Chondrocyte (in vitro differentiated cells): ENCODE results near the gene FIGNL1. TPM values are rescaled to one million over a fixed set of nuclear protein-coding genes. Genes with fewer than 3 reads are reported as not detected.

Experiments
- DNase-seq: peaks from one replicate; pipeline ENCODE4 v3.0.0; 2021; ENCODE audit warnings: mixed read lengths, low spot score
- H3K27ac Mint-ChIP-seq: one replicate; pipeline ENCODE4 v1.8.0; 2021; ENCODE audit warnings: mild to moderate bottlenecking, moderate library complexity, mixed read lengths; ENCODE audit not compliant: unreplicated experiment
- H3K27me3 Mint-ChIP-seq: 2 replicates; pipeline ENCODE4 v1.8.0; 2021; ENCODE audit warnings: low read depth, mixed read lengths
- H3K36me3 Mint-ChIP-seq: 2 replicates; pipeline ENCODE4 v1.8.0; 2021; ENCODE audit warnings: low read depth, mixed read lengths
- H3K4me1 Mint-ChIP-seq: 2 replicates; pipeline ENCODE4 v1.8.0; 2021; ENCODE audit warnings: low read depth, mild to moderate bottlenecking, mixed read lengths
- H3K4me3 Mint-ChIP-seq: one replicate; pipeline ENCODE4 v1.8.0; 2021; ENCODE audit warnings: mild to moderate bottlenecking, moderate library complexity, mixed read lengths; ENCODE audit not compliant: unreplicated experiment
- H3K9me3 Mint-ChIP-seq: 2 replicates; pipeline ENCODE4 v1.8.0; 2021; ENCODE audit warnings: low read depth, mixed read lengths
- CTCF ChIP-seq: fragments of 200-600 bp; sonication (generic); IDR thresholded peaks from 2 replicates; pipeline ENCODE4 v1.5.0; 2021; ENCODE audit warnings: antibody characterized with exemption, mild to moderate bottlenecking, moderate library complexity
- total RNA-seq: library from RNA; stranded (reverse); gene quantifications from 3 replicates; pipeline ENCODE4 v1.2.1, GENCODE V29; 2021

The FIGNL1 gene
- total RNA-seq, 1 donor from 2014 or later, result 6.8 TPM

DNA sequence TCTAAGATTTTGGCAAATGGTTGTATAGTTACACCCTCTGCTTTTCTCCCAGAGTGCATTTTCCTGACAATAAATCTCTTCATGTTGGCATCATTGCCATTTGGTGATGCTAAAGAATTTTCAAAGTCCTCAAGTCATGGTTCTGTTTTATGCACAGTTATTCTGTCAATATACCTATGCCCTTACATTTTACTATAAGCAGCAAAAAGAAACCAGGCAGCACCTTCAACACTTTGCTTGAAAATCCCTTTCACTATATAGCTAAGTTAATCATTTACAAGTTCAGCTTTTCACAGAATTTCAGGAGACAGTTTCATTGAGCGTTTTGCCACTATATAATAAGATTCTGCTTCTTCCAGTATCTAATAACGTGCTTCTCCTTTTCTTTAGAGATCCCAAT lies 22.6 kb downstream of the FIGNL1 start:
- Mint-ChIP-seq H3K36me3 (no peaks in the 10 kb centered on the region), H3K27me3 (no peaks in the 10 kb centered on the region), H3K27ac (no peak overlapping the region), H3K9me3 (no peaks in the 10 kb centered on the region), H3K4me1 (no peaks in the 10 kb centered on the region), H3K4me3 (no peak overlapping the region)
- no peak for DNase-seq
- TF ChIP-seq CTCF, result no peak

- Mint-ChIP-seq H3K9me3 (no peaks in the 10 kb centered on the region), H3K27ac (no peak overlapping the region), H3K36me3 (no peaks in the 10 kb centered on the region), H3K4me3 (no peak overlapping the region), H3K27me3 (no peaks in the 10 kb centered on the region), H3K4me1 (no peaks in the 10 kb centered on the region)
- no peak for DNase-seq
- TF ChIP-seq CTCF, result no peak
Measured at GRCh38 chr7:50426280-50427045, 23.7 kb downstream of the FIGNL1 start.

DNA sequence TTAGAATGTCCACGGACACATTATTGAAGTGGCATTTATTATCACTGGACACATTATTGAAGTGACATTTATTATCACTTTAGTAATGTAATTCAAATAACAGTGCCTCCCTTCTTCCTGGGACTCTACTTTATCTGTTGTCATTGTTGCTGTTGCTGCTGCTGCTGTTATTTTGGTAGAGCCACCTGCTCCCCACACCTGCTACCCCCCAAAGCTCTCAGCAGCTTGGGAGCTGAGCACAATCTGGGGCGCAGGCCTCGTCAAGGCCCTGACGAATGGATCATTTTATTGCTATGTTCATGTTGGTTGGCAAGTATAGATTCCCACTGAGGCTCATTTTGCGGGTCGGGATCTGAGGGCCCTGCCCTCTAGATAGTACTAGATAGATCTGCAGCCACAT lies 24.8 kb downstream of the FIGNL1 start:
- TF ChIP-seq CTCF, result no peak
- H3K9me3 Mint-ChIP-seq, result no peaks in the 10 kb centered on the region

DNA sequence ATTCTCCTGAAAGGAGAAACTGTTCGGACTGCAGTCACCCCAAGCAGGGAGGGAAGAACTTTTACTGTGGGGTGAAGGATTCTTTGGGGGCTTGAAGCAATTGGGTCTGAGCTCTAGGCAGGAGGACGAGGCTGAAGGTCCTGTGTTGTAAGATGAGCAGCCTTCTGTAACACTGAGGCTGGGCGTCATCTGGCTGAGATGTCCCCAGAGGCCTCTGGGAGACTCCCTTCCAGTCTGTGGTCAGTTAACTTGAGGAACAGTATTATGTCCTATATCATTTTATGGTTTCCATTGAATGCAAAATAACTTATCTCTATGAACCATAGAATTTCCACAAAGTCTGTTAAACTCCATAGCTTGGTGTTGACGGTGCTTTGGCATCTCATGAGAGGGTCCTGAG lies 26.3 kb downstream of the FIGNL1 start:
- H3K4me1 Mint-ChIP-seq, result no peaks in the 10 kb centered on the region
- no peak for DNase-seq
- no peak overlapping the region for H3K4me3 Mint-ChIP-seq
- H3K27me3 Mint-ChIP-seq, result no peaks in the 10 kb centered on the region
- H3K27ac Mint-ChIP-seq, result no peak overlapping the region
- H3K9me3 Mint-ChIP-seq, result no peaks in the 10 kb centered on the region
- no peak for TF ChIP-seq CTCF
- H3K36me3 Mint-ChIP-seq, result no peaks in the 10 kb centered on the region

More for the DNA sequence above, 24.8 kb downstream of the FIGNL1 start:
- H3K27me3 Mint-ChIP-seq, result no peaks in the 10 kb centered on the region
- H3K4me3 Mint-ChIP-seq, result no peak overlapping the region
- no peak for DNase-seq
- no peak overlapping the region for H3K27ac Mint-ChIP-seq
- no peaks in the 10 kb centered on the region for H3K4me1 Mint-ChIP-seq
- H3K36me3 Mint-ChIP-seq, result no peaks in the 10 kb centered on the region

DNA sequence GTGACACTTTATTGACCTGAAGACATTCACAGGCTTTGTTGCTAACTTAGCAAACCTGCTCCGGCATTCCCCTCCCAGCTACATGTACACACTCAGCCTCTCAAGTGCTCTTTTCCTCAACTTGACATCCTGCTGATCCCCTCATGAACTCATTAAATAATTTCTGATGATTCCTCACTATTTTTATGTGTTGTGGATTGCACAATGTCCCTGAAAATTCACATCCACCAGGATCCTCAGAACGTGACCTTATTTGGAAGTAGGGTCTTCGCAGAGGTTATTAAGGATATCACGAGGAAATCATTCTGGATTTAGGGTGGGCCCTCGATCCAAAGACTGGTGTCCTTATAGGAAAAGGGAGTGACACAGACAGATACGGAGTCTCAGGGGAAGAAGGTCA lies 27.3 kb downstream of the FIGNL1 start:
- no peaks in the 10 kb centered on the region for H3K9me3 Mint-ChIP-seq
- TF ChIP-seq CTCF, result no peak
- H3K4me1 Mint-ChIP-seq, result no peaks in the 10 kb centered on the region
- H3K36me3 Mint-ChIP-seq, result no peaks in the 10 kb centered on the region
- no peak overlapping the region for H3K27ac Mint-ChIP-seq
- H3K4me3 Mint-ChIP-seq, result no peak overlapping the region
- no peak for DNase-seq
- no peaks in the 10 kb centered on the region for H3K27me3 Mint-ChIP-seq
